GM12801 (cell line): ENCODE results near the gene RASSF3.

ENCODE experiments used
- TF ChIP-seq, protein P1 (sequence below): IDR thresholded peaks from one replicate; pipeline ENCODE4 v1.5.1; 2011; ENCODE audit warnings: control low read depth; ENCODE audit not compliant: insufficient read length; ENCODE audit errors: extremely low read depth

RASSF3 gene

DNA sequence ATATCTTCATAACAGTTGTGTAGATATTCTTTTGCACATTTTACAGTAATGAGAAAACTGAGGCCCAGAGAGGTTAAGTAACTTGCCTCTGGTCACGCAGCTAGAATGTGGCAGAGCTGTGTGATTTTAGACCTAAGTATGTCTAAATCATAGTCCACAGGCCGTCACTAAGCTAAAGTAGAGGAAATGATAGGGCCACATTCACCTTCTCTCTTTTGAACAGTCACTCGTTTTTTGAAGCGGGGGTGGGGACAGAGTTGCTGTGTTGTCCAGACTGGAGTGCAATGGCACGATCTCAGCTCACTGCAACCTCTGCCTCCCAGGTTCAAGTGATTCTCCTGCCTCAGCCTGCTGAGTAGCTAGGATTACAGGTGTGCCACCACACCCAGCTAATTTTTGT lies 68.5 kb downstream of the RASSF3 start:
- TF ChIP-seq, protein P1, sequence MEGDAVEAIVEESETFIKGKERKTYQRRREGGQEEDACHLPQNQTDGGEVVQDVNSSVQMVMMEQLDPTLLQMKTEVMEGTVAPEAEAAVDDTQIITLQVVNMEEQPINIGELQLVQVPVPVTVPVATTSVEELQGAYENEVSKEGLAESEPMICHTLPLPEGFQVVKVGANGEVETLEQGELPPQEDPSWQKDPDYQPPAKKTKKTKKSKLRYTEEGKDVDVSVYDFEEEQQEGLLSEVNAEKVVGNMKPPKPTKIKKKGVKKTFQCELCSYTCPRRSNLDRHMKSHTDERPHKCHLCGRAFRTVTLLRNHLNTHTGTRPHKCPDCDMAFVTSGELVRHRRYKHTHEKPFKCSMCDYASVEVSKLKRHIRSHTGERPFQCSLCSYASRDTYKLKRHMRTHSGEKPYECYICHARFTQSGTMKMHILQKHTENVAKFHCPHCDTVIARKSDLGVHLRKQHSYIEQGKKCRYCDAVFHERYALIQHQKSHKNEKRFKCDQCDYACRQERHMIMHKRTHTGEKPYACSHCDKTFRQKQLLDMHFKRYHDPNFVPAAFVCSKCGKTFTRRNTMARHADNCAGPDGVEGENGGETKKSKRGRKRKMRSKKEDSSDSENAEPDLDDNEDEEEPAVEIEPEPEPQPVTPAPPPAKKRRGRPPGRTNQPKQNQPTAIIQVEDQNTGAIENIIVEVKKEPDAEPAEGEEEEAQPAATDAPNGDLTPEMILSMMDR, result no peak

DNA sequence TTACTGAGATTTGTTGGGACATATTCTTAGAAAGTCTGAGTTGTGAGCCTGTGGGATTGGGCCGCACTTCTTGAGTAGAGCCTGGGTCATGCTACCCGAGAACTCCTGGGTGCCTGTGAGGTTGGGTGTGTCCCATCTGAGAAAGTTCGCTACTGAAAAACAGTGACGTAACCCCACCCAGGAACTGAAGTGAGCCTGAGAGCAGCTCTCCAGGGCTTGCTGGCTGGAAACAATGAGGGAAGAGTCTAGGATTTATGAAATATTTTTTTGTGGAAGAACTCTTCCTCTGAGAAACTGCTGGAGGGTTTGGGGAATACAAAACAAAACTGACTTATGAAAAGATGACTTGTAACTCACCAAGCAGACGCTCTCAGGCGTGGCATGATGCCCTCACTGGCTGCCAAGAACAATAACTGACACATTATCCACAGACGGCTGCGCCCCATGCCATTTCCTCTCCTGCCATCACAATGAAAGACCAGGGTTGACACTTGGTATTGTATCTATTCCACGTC lies 69.2 kb downstream of the RASSF3 start:
- TF ChIP-seq, protein P1, result no peak

DNA sequence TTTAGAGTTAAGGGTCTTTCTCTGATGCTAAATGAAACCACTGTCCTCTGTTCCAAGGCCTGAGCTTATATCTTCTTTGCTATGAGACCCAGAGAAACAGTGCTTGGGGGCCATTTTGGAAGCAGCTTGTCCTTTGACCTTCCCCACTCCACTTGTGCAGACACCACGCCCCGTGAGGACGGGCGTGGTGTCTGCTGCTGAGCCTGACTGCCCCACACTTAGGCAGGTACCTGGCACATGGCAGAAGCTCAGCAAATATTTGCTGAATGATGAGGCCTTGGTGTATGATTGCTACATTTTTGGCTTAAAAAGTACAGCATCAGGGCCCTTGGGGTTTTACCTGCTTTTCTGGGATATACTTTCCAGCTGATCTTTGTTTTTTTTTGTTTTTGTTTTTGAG lies 69.9 kb downstream of the RASSF3 start:
- TF ChIP-seq, protein P1, result no peak

DNA sequence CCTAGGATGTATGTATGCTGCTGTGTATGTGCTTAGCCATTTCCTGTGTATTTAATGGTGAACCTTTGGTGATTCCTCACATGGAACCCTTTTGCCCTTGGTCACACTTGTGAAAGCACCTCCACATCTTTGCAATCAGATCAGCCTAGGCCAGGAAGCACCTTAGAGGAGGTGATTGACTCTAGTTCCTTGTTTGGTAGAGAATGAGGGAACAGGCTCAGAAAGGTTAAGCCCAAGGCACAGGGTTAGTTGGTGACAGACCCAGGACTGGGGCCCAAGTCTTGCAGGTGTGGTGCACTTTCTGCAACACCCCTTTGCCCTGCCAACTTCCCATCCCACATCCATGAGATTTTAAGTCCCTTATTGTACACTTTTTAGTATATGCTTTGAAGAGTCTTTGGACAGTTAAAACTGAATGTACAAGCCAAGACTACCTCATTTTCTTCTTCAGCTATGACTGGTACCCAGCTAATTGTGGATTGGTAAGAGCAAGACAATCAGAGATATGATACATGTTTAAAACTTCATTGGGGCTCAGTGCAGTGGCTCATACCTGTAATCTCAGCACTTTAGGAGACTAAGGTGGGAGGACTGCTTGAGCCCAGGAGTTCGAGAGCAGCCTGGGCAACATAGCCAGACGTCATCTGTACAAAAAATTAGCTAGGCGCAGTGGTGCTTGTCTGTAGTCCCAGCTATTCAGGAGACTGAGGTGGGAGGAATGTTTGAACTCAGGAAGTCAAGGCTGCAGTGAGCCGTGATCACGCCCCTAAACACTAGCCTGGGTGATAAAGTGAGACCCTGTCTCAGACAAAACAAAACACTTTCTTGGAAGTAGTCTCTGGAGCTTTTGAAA lies 71.1 kb downstream of the RASSF3 start:
- TF ChIP-seq, protein P1, result no peak

DNA sequence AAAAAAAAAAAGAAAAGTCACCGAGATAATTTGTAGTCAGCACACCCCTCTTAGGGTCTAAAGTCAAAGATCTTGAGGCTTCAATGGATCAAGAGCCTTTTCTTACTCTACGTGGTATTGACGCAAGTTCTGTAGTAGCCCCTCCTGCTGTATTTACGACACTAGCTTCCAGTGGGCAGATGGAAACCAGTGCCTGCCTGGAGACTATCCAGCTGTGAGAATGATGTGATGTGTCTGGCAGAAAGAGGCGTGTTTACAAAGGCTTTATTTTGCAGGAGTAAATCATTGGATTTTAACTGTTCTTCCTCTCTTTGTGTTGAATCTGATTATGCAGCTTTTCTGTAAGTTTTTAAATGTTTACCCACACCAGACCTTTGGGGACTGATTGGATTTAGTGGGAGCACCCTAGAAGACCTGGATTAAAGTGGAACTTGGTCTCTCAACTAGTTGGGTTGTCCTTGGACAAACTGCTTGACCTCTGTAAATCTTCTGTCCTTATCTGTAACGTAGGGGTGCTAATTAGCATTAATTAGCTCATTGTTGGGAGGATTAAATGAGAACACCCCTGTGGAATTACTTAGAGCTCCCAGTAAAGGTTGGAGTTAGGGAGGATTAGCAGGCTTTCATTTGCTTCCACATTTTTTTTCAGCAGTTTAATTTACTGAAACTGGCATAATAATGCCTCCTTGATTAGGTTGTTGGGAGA lies 72.4 kb downstream of the RASSF3 start:
- TF ChIP-seq, protein P1, result no peak

DNA sequence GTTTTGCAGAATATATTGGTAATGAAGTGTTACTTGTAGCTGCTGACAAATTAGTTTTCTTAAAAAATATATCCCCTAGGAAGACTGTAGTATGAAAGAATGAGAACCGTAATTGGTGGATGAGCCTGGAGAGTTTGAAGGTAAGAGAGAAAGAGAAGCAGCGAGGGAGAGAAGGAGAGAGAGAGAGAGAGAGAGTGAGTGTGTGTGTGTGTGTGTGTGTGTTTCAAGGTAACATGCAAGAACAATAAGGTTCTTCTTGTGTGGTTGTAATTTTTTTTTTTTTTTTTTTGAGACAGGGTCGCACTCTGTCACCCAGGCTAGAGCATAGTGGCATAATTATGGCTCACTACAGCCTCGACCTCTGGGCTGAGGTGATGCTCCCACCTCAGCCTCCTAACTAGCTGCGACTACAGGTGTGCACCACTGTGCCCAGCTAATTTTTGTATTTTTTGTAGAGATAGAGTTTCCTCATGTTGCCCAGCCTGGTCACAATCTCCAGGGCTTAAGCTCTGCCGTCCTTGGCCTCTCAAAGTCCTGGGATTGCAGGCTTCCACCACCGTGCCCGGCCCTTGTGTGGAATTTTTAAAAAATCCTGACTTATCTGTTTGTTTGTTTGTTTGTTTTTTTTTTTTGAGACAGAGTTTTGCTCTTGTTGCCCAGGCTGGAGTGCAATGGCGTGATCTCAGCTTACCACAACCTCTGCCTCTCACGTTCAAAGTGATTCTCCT lies 73.7 kb downstream of the RASSF3 start:
- TF ChIP-seq, protein P1, result no peak

DNA sequence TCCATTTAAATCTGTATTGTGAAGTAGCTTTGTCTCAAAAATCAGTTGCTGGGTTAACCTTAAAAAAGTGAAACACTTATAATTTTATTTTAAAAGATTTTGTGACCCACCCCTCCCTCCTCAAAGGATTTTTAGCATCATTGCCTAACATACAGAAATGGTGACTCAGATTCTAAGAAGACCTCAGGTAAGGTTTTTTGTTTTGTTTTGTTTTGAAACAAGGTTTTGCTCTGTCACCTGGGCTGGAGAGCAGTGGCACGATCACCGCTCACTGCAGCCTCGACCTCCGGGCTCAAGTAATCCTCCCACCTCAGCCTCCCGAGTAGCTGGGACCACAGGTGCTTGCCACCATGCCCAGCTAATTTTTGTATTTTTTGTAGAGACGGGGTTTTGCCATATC lies 74.8 kb downstream of the RASSF3 start:
- TF ChIP-seq, protein P1, result no peak
